ENCODE data around the gene ISOC2.

DNA sequence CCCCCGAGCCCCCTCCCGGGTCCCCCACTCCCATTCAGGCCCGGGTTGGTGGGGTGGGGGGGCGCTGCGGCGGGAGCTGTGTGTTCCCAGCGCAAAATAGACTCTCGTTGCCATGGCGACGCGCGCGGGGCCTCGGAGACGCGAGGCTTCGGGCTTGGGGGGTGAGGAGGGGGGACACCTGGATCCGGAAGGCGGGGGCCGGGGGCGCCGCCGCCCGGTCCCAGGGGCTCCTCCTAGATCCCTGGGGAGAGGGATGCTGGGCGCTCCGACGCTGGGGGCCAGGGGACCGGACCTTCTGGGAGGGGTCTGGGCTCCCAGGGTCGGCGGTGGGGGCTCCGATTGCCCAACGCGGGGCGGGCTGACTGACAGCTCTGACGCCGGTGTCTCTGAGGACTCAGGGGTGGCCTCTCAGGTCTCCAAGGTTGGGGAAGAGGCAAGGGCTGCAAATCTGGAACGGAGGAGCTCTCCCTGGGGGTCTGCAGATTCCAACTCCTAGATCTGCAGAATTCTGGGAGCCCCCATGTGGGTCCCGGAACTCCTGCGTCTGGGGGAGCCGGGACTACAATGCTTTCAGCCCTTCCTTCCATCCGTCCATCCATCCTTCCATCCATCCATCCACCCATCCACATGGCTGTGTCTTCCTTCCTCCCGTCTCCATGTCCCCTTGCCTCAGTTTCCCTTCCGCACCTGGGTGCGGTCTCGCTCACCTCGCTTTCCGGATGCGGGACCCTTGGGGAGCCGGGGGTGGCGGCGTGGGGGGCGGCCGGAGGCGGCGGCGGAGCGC is 9.3 kb downstream of the ISOC2 start:
- TF ChIP-seq CTCF (IDR thresholded peaks at IDR 0.05), result no peak
- TF ChIP-seq POLR2A (IDR thresholded peaks at IDR 0.05), result no peak

Data from adrenal gland (tissue), 5 donors.